ENCODE data around the gene NAV2. TPM values are rescaled to one million over a fixed set of nuclear protein-coding genes. Genes with fewer than 3 reads are reported as not detected.
"Not testable (repeated sequence)": the region's sequence is repeated elsewhere in the genome, so short reads cannot be mapped to it uniquely, and the experiment has no call there.

The NAV2 gene
- total RNA-seq, 1 experiment from 2014 or later, result 22.7 TPM

- in situ Hi-C loops (cut with HindIII; ENCODE audit: low pct_unique_long_range_greater_than_20kb, low sequenced_read_pairs), result no loop called here
- DNase-seq (ENCODE audit: low read depth, low spot score) (no peak), ATAC-seq (no peak)
- no peaks in the 10 kb centered on the region for H3K4me1 ChIP-seq (ENCODE audit: control insufficient read depth, insufficient read depth, low read length)
- POLR2A ChIA-PET, result no interaction called here
- CTCF ChIA-PET, result no interaction called here
- no TSS peak for BruUV-seq (replicated peaks)
- no peaks in the 10 kb centered on the region for H3K27me3 ChIP-seq (ENCODE audit: control insufficient read depth, insufficient read depth, low read length)
- intact Hi-C loops (cut with micrococcal nuclease; ENCODE audit: unreplicated experiment), result no loop called here
- H3K9me3 ChIP-seq (ENCODE audit: control insufficient read depth, insufficient read depth, low read depth, low read length), result no peaks in the 10 kb centered on the region
- H3K27ac ChIP-seq (ENCODE audit: low read length), result no peak overlapping the region
- TF ChIP-seq SIN3A (IDR thresholded peaks at IDR 0.05; ENCODE audit: borderline replicate concordance, insufficient read depth, low read depth, low read length) (no peak), POLR2AphosphoS5 (IDR thresholded peaks at IDR 0.05; ENCODE audit: low read depth, low read length) (no peak), CTCF (IDR thresholded peaks at IDR 0.05) (no peak), REST (IDR thresholded peaks at IDR 0.05; ENCODE audit: insufficient read depth in 1 of 2, low read depth in 2 of 2, low read length in 1 of 2) (no peak), TCF7L2 (IDR thresholded peaks at IDR 0.05; ENCODE audit: low read depth, low read length) (no peak)
- no peak overlapping the region for H3K4me3 ChIP-seq (ENCODE audit: low read depth in 2 of 2, low read length in 2 of 2)
- no peaks in the 10 kb centered on the region; the same call in 1 of the 2 replicates for H3K36me3 ChIP-seq (ENCODE audit: control insufficient read depth, insufficient read depth, low read length)
Measured at GRCh38 chr11:19892876-19893275, 180.2 kb downstream of the NAV2 start.

GRCh38 chr11:19894404-19894803, 181.8 kb downstream of the NAV2 start:
- BruUV-seq (replicated peaks), result no TSS peak
- Histone ChIP-seq H3K36me3 (ENCODE audit: control insufficient read depth, insufficient read depth, low read length) (no peaks in the 10 kb centered on the region; the same call in 1 of the 2 replicates), H3K27ac (ENCODE audit: low read length) (no peak overlapping the region), H3K4me3 (ENCODE audit: low read depth in 2 of 2, low read length in 2 of 2) (no peak overlapping the region), H3K27me3 (ENCODE audit: control insufficient read depth, insufficient read depth, low read length) (no peaks in the 10 kb centered on the region), H3K4me1 (ENCODE audit: control insufficient read depth, insufficient read depth, low read length) (no peaks in the 10 kb centered on the region), H3K9me3 (ENCODE audit: control insufficient read depth, insufficient read depth, low read depth, low read length) (no peaks in the 10 kb centered on the region)
- ChIA-PET CTCF (no interaction called here), POLR2A (no interaction called here)
- no peak for ATAC-seq
- intact Hi-C loops (cut with micrococcal nuclease; ENCODE audit: unreplicated experiment) (no loop called here), in situ Hi-C loops (cut with HindIII; ENCODE audit: low pct_unique_long_range_greater_than_20kb, low sequenced_read_pairs) (no loop called here)
- no peak for DNase-seq (ENCODE audit: low read depth, low spot score)
- TF ChIP-seq TCF7L2 (IDR thresholded peaks at IDR 0.05; ENCODE audit: low read depth, low read length) (no peak), REST (IDR thresholded peaks at IDR 0.05; ENCODE audit: insufficient read depth in 1 of 2, low read depth in 2 of 2, low read length in 1 of 2) (no peak), CTCF (IDR thresholded peaks at IDR 0.05) (no peak), SIN3A (IDR thresholded peaks at IDR 0.05; ENCODE audit: borderline replicate concordance, insufficient read depth, low read depth, low read length) (no peak), POLR2AphosphoS5 (IDR thresholded peaks at IDR 0.05; ENCODE audit: low read depth, low read length) (no peak)

- POLR2A ChIA-PET; intact Hi-C loops (cut with micrococcal nuclease; ENCODE audit: unreplicated experiment); BruUV-seq (replicated peaks); H3K9me3 ChIP-seq (ENCODE audit: control insufficient read depth, insufficient read depth, low read depth, low read length); H3K27me3 ChIP-seq (ENCODE audit: control insufficient read depth, insufficient read depth, low read length); DNase-seq (ENCODE audit: low read depth, low spot score); H3K27ac ChIP-seq (ENCODE audit: low read length); in situ Hi-C loops (cut with HindIII; ENCODE audit: low pct_unique_long_range_greater_than_20kb, low sequenced_read_pairs); H3K36me3 ChIP-seq (ENCODE audit: control insufficient read depth, insufficient read depth, low read length); H3K4me1 ChIP-seq (ENCODE audit: control insufficient read depth, insufficient read depth, low read length); H3K4me3 ChIP-seq (ENCODE audit: low read depth in 2 of 2, low read length in 2 of 2); ATAC-seq: not testable (repeated sequence)
- CTCF ChIA-PET, result interaction anchor here (0.7 kb wide), 1 partner anchor 160 kb away, joined by 6 read pairs; no protein-coding TSS in a partner anchor
Measured at GRCh38 chr11:19895037-19895436, 182.4 kb downstream of the NAV2 start.
